ENCODE measurements around the gene CLTB. TPM values are rescaled to one million over a fixed set of nuclear protein-coding genes. Genes with fewer than 3 reads are reported as not detected.

The CLTB gene
- total RNA-seq, 1 donor from 2014 or later: 38.1 TPM

- no peak overlapping the region for H3K27ac Mint-ChIP-seq
- H3K36me3 Mint-ChIP-seq: no peaks in the 10 kb centered on the region
- no peak overlapping the region for H3K4me3 Mint-ChIP-seq
- H3K9me3 Mint-ChIP-seq: no peaks in the 10 kb centered on the region
- DNase-seq (ENCODE audit: extremely low spot score, unreplicated experiment): no peak
- peaks cover 10% of the 10 kb centered on the region for H3K4me1 Mint-ChIP-seq (ENCODE audit: unreplicated experiment)
- peaks cover 12% of the 10 kb centered on the region for H3K27me3 Mint-ChIP-seq
- no peak for TF ChIP-seq CTCF (conservative IDR thresholded peaks at IDR 0.05)
Measured at GRCh38 chr5:176420086-176420485, 3.7 kb upstream of the CLTB start.

- Mint-ChIP-seq H3K27ac (peak overlapping the region; percentile 78), H3K4me1 (ENCODE audit: unreplicated experiment) (peaks cover 18% of the 10 kb centered on the region), H3K9me3 (no peaks in the 10 kb centered on the region), H3K27me3 (peaks cover 12% of the 10 kb centered on the region), H3K4me3 (no peak overlapping the region), H3K36me3 (no peaks in the 10 kb centered on the region)
- no peak for TF ChIP-seq CTCF (conservative IDR thresholded peaks at IDR 0.05)
- DNase-seq (ENCODE audit: extremely low spot score, unreplicated experiment): no peak
Measured at GRCh38 chr5:176418251-176418650, 1.9 kb upstream of the CLTB start.

- no peak for TF ChIP-seq CTCF (conservative IDR thresholded peaks at IDR 0.05)
- no peaks in the 10 kb centered on the region for H3K36me3 Mint-ChIP-seq
- H3K27me3 Mint-ChIP-seq: peaks cover 9% of the 10 kb centered on the region
- H3K4me1 Mint-ChIP-seq (ENCODE audit: unreplicated experiment): peaks cover 22% of the 10 kb centered on the region
- H3K9me3 Mint-ChIP-seq: no peaks in the 10 kb centered on the region
- H3K4me3 Mint-ChIP-seq: peak overlapping the region; percentile 80
- H3K27ac Mint-ChIP-seq: peak overlapping the region; percentile 79
- no peak for DNase-seq (ENCODE audit: extremely low spot score, unreplicated experiment)
Measured at GRCh38 chr5:176416965-176417364, 626 bp upstream of the CLTB start.

GRCh38 chr5:176415240-176415951, 943 bp downstream of the CLTB start:
- no peak for DNase-seq (ENCODE audit: extremely low spot score, unreplicated experiment)
- Mint-ChIP-seq H3K36me3 (no peaks in the 10 kb centered on the region), H3K4me1 (ENCODE audit: unreplicated experiment) (peaks cover 27% of the 10 kb centered on the region), H3K27me3 (peaks cover 6% of the 10 kb centered on the region), H3K9me3 (no peaks in the 10 kb centered on the region), H3K4me3 (peak overlapping the region; percentile 86), H3K27ac (peak overlapping the region; percentile 88)
- TF ChIP-seq CTCF (conservative IDR thresholded peaks at IDR 0.05): no peak

- Mint-ChIP-seq H3K36me3 (no peaks in the 10 kb centered on the region), H3K4me1 (ENCODE audit: unreplicated experiment) (peaks cover 27% of the 10 kb centered on the region), H3K9me3 (no peaks in the 10 kb centered on the region), H3K4me3 (peak overlapping the region; percentile 86), H3K27me3 (peaks cover 3% of the 10 kb centered on the region), H3K27ac (peak overlapping the region; percentile 88)
- TF ChIP-seq CTCF (conservative IDR thresholded peaks at IDR 0.05): no peak
- DNase-seq (ENCODE audit: extremely low spot score, unreplicated experiment): no peak
Measured at GRCh38 chr5:176414704-176415103, 1.6 kb downstream of the CLTB start.
